ENCODE measurements around the gene PSMD9.
A peak's percentile ranks its signal among the peaks of the same experiment; 100 is the strongest.

DNA sequence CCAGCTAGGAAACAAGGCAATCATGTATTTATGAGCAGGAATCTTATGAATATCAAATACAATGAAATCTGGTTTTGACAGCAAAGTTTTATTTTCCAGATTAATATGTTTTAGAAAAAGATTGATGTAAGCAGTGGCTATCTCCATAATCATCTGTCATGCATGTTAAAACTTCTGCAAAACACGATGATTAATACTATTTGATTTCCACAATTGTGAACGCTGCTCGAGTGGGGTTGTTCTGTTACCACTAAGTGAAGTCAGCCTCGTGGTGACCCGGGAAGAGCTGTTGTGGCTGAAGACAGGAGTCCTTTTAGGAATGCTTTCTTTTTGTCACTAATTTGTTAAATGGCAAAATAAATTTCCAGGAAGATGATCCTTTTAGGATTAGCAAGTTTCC, 39.2 kb downstream of the PSMD9 start:
- TF ChIP-seq ESRRG (CRISPR knock-in tag; IDR thresholded peaks at IDR 0.05) (no peak), ZNF8 (CRISPR knock-in tag; IDR thresholded peaks at IDR 0.05) (no peak), ZNF70 (CRISPR knock-in tag; IDR thresholded peaks at IDR 0.05) (no peak), RARB (CRISPR knock-in tag; IDR thresholded peaks at IDR 0.05) (no peak), TCF4 (CRISPR knock-in tag; IDR thresholded peaks at IDR 0.05; ENCODE audit: borderline replicate concordance) (no peak), ZNF565 (CRISPR knock-in tag; conservative IDR thresholded peaks at IDR 0.05; ENCODE audit: low read depth) (no peak), ISL1 (CRISPR knock-in tag; IDR thresholded peaks at IDR 0.05) (peak; percentile 49; the same call in 1 of the 2 replicates), GLIS3 (CRISPR knock-in tag; IDR thresholded peaks at IDR 0.05) (no peak), ARNTL (CRISPR knock-in tag; IDR thresholded peaks at IDR 0.05; ENCODE audit: borderline replicate concordance, low read depth) (no peak)
- TF ChIP-seq, protein P1, sequence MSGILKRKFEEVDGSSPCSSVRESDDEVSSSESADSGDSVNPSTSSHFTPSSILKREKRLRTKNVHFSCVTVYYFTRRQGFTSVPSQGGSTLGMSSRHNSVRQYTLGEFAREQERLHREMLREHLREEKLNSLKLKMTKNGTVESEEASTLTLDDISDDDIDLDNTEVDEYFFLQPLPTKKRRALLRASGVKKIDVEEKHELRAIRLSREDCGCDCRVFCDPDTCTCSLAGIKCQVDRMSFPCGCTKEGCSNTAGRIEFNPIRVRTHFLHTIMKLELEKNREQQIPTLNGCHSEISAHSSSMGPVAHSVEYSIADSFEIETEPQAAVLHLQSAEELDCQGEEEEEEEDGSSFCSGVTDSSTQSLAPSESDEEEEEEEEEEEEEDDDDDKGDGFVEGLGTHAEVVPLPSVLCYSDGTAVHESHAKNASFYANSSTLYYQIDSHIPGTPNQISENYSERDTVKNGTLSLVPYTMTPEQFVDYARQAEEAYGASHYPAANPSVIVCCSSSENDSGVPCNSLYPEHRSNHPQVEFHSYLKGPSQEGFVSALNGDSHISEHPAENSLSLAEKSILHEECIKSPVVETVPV (CRISPR knock-in tag; IDR thresholded peaks at IDR 0.05), result no peak
- TF ChIP-seq, protein P2, sequence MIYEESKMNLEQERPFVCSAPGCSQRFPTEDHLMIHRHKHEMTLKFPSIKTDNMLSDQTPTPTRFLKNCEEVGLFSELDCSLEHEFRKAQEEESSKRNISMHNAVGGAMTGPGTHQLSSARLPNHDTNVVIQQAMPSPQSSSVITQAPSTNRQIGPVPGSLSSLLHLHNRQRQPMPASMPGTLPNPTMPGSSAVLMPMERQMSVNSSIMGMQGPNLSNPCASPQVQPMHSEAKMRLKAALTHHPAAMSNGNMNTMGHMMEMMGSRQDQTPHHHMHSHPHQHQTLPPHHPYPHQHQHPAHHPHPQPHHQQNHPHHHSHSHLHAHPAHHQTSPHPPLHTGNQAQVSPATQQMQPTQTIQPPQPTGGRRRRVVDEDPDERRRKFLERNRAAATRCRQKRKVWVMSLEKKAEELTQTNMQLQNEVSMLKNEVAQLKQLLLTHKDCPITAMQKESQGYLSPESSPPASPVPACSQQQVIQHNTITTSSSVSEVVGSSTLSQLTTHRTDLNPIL (CRISPR knock-in tag; IDR thresholded peaks at IDR 0.05; ENCODE audit: low read depth), result no peak
- TF ChIP-seq, protein P3, sequence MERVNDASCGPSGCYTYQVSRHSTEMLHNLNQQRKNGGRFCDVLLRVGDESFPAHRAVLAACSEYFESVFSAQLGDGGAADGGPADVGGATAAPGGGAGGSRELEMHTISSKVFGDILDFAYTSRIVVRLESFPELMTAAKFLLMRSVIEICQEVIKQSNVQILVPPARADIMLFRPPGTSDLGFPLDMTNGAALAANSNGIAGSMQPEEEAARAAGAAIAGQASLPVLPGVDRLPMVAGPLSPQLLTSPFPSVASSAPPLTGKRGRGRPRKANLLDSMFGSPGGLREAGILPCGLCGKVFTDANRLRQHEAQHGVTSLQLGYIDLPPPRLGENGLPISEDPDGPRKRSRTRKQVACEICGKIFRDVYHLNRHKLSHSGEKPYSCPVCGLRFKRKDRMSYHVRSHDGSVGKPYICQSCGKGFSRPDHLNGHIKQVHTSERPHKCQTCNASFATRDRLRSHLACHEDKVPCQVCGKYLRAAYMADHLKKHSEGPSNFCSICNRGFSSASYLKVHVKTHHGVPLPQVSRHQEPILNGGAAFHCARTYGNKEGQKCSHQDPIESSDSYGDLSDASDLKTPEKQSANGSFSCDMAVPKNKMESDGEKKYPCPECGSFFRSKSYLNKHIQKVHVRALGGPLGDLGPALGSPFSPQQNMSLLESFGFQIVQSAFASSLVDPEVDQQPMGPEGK (CRISPR knock-in tag; IDR thresholded peaks at IDR 0.05; ENCODE audit: borderline replicate concordance), result no peak
